ENCODE measurements around the gene AEBP1.

AEBP1 gene

GRCh38 chr7:44104860-44105771 lies 971 bp downstream of the AEBP1 start:
- DNase-seq: peak; percentile 31
- peak; percentile 20 for ATAC-seq

- DNase-seq (no peak), ATAC-seq (no peak)
Measured at GRCh38 chr7:44105832-44106231, 1.7 kb downstream of the AEBP1 start.

- DNase-seq (no peak), ATAC-seq (no peak)
Measured at GRCh38 chr7:44106311-44107065, 2.3 kb downstream of the AEBP1 start.

- ATAC-seq: no peak
- no peak for DNase-seq
Measured at GRCh38 chr7:44107116-44107960, 3.2 kb downstream of the AEBP1 start.

DNA sequence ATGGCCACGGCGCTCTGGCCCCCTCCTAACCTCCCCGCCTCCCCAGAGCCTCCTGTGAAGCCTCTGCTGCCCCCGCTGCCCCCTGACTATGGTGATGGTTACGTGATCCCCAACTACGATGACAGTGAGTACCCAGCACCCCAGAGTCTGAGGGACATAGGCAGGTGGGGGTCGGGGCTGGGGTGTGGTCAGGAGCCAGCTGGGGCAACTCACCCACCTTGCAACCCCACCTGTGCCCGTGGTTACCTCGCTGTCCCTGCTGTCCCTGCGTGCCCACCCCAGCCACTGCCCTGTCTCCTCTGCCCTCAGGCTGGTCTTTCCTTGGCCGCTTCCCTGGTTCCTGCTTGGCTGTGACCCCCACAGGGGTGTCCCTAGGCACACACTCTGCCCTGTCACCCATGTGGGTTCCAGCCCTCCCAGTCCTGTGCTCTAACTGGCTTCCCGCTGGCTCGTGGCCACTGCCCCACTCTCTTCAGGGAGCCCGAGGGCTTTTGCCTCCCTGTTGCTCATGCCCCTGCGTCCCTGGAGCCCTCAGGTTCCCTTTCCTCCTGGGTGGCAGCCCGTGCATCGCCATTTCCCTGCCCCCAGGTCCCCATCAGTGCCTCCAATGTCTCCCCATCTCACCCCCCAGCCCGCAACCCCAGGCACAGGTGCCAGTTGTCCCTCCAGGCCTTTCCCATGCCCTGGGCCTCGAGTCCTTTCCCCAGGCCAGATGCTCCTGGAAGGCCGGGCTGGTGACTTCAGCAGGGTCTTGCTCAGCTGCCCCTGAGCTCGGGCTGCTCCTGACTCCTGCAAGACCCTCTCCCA lies 4.0 kb downstream of the AEBP1 start:
- DNase-seq (no peak), ATAC-seq (no peak)

GRCh38 chr7:44108768-44109750 lies 4.9 kb downstream of the AEBP1 start:
- no peak for ATAC-seq
- DNase-seq: no peak

- ATAC-seq (no peak), DNase-seq (no peak)
Measured at GRCh38 chr7:44109991-44110390, 5.8 kb downstream of the AEBP1 start.

DNA sequence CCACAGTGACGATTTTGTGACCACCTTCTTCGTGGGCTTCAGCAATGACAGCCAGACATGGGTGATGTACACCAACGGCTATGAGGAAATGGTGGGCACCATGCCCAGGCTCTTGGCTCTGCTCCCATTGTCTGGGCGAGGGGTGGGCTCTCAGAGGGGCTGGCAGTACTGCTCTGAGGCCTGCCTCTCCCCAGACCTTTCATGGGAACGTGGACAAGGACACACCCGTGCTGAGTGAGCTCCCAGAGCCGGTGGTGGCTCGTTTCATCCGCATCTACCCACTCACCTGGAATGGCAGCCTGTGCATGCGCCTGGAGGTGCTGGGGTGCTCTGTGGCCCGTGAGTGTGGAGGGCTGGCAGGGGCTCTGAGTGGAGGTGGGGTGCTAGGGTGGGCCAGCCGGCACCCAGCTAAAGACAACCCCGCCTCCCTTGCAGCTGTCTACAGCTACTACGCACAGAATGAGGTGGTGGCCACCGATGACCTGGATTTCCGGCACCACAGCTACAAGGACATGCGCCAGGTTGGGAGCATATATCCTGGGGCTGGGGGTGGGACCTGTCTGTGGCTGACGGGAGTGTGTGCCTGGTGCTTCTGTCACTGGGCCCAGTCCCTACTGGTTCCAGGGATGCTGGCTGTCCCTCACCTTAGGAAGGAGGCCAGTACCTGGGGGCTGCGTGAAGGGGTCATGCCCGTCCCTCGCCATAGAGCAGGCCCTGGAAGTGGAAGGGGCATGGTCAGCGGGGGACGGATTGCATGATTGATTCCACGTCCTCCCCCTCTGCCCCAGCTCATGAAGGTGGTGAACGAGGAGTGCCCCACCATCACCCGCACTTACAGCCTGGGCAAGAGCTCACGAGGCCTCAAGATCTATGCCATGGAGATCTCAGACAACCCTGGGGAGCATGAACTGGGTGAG lies 6.8 kb downstream of the AEBP1 start:
- DNase-seq (no peak), ATAC-seq (no peak)

- no peak for ATAC-seq
- DNase-seq: no peak
Measured at GRCh38 chr7:44111761-44112160, 7.6 kb downstream of the AEBP1 start.

- ATAC-seq (no peak), DNase-seq (no peak)
Measured at GRCh38 chr7:44112231-44112996, 8.3 kb downstream of the AEBP1 start.

DNA sequence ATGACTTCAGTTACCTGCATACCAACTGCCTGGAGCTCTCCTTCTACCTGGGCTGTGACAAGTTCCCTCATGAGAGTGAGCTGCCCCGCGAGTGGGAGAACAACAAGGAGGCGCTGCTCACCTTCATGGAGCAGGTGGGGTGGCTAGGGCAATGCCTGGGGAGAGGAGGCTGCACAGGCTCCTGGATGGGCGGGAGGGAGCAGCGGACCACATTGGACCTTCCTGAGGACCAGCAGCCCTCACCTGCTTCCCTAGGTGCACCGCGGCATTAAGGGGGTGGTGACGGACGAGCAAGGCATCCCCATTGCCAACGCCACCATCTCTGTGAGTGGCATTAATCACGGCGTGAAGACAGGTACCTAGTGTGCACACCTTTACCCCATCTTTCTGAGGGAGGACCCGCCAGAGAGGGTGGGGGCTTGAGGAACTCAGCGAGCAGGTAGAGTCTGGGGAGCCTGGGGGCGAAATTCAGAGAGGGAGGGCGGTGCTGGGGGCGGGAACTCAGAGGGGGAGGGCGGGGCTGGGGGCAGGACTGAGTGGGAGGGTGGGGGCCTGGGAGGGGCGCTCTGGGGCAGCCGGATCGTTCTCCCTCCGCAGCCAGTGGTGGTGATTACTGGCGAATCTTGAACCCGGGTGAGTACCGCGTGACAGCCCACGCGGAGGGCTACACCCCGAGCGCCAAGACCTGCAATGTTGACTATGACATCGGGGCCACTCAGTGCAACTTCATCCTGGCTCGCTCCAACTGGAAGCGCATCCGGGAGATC lies 9.0 kb downstream of the AEBP1 start:
- no peak for DNase-seq
- no peak for ATAC-seq

DNA sequence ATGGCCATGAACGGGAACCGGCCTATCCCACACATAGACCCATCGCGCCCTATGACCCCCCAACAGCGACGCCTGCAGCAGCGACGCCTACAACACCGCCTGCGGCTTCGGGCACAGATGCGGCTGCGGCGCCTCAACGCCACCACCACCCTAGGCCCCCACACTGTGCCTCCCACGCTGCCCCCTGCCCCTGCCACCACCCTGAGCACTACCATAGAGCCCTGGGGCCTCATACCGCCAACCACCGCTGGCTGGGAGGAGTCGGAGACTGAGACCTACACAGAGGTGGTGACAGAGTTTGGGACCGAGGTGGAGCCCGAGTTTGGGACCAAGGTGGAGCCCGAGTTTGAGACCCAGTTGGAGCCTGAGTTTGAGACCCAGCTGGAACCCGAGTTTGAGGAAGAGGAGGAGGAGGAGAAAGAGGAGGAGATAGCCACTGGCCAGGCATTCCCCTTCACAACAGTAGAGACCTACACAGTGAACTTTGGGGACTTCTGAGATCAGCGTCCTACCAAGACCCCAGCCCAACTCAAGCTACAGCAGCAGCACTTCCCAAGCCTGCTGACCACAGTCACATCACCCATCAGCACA lies 9.7 kb downstream of the AEBP1 start:
- no peak for ATAC-seq

GRCh38 chr7:44114586-44115310 lies 10.6 kb downstream of the AEBP1 start:
- no peak for ATAC-seq
- DNase-seq: no peak

More for the DNA sequence above, 9.7 kb downstream of the AEBP1 start:
- DNase-seq: no peak

DNA sequence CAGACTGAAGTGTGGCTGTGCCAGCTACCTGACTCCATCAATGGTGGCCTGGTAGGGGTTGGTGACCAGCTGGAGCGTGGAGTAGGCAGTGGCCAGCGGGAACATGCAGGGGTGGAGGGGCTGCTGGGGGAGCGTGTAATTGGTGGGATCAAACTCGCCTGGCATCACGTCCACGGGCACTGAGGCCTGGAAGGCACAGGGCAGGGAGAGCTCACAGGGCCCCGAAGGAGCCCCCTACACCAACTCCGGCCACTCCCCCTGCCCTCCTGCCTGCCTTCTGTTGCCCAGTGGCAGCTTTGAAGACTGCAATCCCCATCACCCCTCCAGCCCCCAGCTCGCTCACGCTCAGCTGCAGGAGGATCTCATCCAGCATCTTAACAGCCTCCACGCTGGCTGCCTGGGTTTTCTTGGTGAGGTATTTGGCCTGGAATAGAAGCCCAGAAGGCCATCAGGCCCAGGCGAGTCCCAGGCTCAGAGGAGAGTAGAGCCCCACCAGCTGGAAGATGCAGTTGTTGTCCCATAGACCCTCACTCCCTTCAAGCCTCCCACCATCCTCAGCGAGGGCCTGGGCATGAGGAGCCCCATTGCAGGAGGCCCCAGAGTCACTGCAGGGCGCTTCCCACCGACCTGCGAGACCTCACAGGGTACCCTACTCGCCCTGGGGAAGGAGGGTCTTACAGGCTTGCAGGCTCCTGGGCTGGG lies 12.1 kb downstream of the AEBP1 start:
- ATAC-seq (no peak), DNase-seq (no peak)

- DNase-seq (no peak), ATAC-seq (no peak)
Measured at GRCh38 chr7:44116789-44117666, 12.9 kb downstream of the AEBP1 start.

Data from stimulated activated naive CD8-positive, alpha-beta T cell treated with anti-CD3 and anti-CD28 coated beads, Interleukin-15, Interleukin-2, amounts not matched to agents 100 U/mL and 50 U/mL, for 24 hours (primary cell).